Endothelial cell (in vitro differentiated cells): Measurements from ENCODE around the gene TIGD1. TPM values are rescaled to one million over a fixed set of nuclear protein-coding genes. Genes with fewer than 3 reads are reported as not detected.

Source experiments
- DNase-seq: peaks from one replicate; pipeline ENCODE4 v3.0.0; 2021; ENCODE audit warnings: low spot score
- H3K27ac Mint-ChIP-seq: one replicate; pipeline ENCODE4 v1.8.0; 2021; ENCODE audit warnings: mixed read lengths, inconsistent platforms; ENCODE audit not compliant: unreplicated experiment
- H3K27me3 Mint-ChIP-seq: one replicate; pipeline ENCODE4 v1.8.0; 2021; ENCODE audit warnings: mild to moderate bottlenecking, moderate library complexity, mixed read lengths, inconsistent platforms; ENCODE audit not compliant: unreplicated experiment
- H3K36me3 Mint-ChIP-seq: one replicate; pipeline ENCODE4 v1.8.0; 2021; ENCODE audit warnings: mild to moderate bottlenecking, low read depth, mixed read lengths, inconsistent platforms; ENCODE audit not compliant: unreplicated experiment
- H3K4me1 Mint-ChIP-seq: one replicate; pipeline ENCODE4 v1.8.0; 2021; ENCODE audit warnings: mild to moderate bottlenecking, mixed read lengths, inconsistent platforms; ENCODE audit not compliant: unreplicated experiment
- H3K4me3 Mint-ChIP-seq: one replicate; pipeline ENCODE4 v1.8.0; 2021; ENCODE audit warnings: mild to moderate bottlenecking, mixed read lengths, inconsistent platforms; ENCODE audit not compliant: unreplicated experiment
- H3K9me3 Mint-ChIP-seq: one replicate; pipeline ENCODE4 v1.8.0; 2021; ENCODE audit warnings: mixed read lengths, inconsistent platforms; ENCODE audit not compliant: unreplicated experiment
- CTCF ChIP-seq: fragments of 200-600 bp; sonication (generic); IDR thresholded peaks from one replicate; pipeline ENCODE4 v1.5.0; 2021; ENCODE audit warnings: antibody characterized with exemption; ENCODE audit not compliant: unreplicated experiment
- total RNA-seq: library from RNA; stranded (reverse); fragmentation: NEBNext Ultra II Directional; extraction: Animal tissue kit (Norgen Biotek cat#: 25700); gene quantifications from one replicate; pipeline ENCODE4 v1.2.1, GENCODE V29; 2021; ENCODE audit not compliant: unreplicated experiment

TIGD1 gene
- total RNA-seq, 1 donor from 2014 or later, result 3.7 TPM

DNA sequence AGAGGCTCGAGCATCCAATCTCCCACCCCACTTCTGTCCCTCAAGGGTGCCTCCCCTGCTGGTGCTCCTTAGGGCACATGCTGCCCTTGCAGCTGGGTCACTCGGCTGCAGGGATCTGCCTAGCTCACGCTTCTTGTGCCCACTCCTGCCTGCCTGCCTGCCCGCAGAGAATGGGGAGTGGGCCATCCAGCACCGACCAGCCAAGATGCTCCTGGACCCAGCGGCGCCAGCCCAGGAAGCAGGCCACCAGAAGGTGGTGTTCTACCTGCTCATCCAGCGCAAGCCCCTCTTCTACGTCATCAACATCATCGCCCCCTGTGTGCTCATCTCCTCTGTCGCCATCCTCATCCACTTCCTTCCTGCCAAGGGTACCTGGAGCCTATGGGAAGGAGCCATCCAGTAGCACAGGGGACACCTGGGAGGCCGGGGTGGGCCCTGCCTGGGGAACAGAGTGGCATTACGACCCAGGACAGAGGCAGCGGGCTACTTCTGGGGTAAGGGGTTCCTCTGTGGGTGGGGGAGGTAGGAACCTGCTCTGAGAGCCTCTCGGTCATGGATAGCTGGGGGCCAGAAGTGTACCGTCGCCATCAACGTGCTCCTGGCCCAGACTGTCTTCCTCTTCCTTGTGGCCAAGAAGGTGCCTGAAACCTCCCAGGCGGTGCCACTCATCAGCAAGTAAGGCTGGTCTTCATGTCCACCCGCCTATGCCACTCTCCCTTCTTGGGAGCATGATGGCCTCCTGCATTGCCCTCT lies 7.5 kb downstream of the TIGD1 start:
- H3K4me1 Mint-ChIP-seq, result peaks cover 5% of the 10 kb centered on the region
- H3K9me3 Mint-ChIP-seq, result no peaks in the 10 kb centered on the region
- DNase-seq, result no peak
- H3K4me3 Mint-ChIP-seq, result no peak overlapping the region
- peaks cover 16% of the 10 kb centered on the region for H3K36me3 Mint-ChIP-seq
- H3K27ac Mint-ChIP-seq, result no peak overlapping the region
- H3K27me3 Mint-ChIP-seq, result peaks cover 6% of the 10 kb centered on the region
- TF ChIP-seq CTCF, result no peak

DNA sequence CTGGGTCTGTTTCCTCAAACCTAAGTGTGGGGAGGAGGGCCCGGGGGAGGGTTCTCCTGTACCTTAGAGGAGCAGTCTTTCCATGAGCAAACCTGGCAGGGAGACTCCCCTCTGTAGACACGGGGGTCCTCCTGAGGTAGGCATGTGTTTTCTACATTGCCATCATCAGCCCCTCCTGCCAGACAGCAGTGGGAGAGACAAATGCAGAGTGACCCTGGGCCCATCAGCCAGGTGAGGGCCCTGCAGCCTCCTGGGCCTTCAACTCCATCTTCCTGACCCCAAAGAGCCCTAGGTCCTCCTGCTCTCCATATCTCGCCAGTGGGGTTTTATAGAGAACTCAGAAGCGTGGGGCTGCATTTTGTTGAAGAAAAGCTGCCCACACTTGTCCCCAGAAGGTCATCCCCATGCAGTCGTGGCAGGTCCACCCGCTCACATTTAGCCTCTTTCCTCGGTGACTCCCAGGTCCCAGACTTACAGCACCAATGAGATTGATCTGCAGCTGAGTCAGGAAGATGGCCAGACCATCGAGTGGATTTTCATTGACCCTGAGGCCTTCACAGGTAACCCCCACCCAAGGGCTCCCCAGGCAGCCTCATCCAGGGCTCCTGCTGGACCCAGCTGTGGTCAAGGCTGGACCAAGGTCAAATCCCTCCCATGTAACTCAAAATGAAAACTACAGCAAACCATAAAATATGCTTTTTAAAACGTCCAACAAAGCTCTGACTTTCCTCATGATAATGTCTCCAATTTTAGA lies 8.2 kb downstream of the TIGD1 start:
- peaks cover 12% of the 10 kb centered on the region for H3K36me3 Mint-ChIP-seq
- TF ChIP-seq CTCF, result no peak
- no peak for DNase-seq
- peaks cover 5% of the 10 kb centered on the region for H3K4me1 Mint-ChIP-seq
- H3K27me3 Mint-ChIP-seq, result peaks cover 6% of the 10 kb centered on the region
- no peak overlapping the region for H3K4me3 Mint-ChIP-seq
- no peak overlapping the region for H3K27ac Mint-ChIP-seq
- H3K9me3 Mint-ChIP-seq, result no peaks in the 10 kb centered on the region

GRCh38 chr2:232541195-232541960 lies 9.0 kb downstream of the TIGD1 start:
- Mint-ChIP-seq H3K4me1 (peaks cover 5% of the 10 kb centered on the region), H3K36me3 (peaks cover 12% of the 10 kb centered on the region), H3K27me3 (peaks cover 5% of the 10 kb centered on the region), H3K4me3 (no peak overlapping the region), H3K9me3 (peaks cover under 1% of the 10 kb centered on the region), H3K27ac (no peak overlapping the region)
- DNase-seq, result no peak
- TF ChIP-seq CTCF, result no peak

DNA sequence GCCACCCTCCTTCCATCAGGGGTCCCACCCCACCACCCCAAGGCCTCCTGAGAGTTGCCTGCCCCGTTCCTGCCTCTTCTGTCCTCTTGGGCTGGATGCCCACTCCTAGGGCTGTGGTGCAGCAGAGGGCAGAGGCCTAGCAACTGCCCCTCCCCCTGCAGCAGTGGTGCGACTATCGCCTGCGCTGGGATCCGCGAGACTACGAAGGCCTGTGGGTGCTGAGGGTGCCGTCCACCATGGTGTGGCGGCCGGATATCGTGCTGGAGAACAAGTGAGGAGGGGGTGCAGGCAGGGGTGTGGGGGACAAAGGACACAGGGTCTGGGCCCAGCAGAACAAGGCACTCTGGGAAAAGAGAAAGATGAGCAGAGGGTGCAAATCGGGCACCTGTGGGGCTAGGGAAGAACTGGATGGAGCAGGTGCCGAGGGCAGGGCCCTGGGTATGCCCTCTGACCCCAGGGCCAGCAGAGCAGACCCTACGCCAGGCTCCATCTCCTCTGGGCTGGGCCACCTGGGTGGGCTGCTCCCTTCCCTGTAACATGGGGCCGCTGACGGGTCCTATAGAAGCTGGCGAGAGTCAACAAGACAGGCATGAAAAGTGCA lies 9.8 kb downstream of the TIGD1 start:
- H3K27me3 Mint-ChIP-seq, result peaks cover 7% of the 10 kb centered on the region
- H3K9me3 Mint-ChIP-seq, result peaks cover 3% of the 10 kb centered on the region
- H3K36me3 Mint-ChIP-seq, result peaks cover 8% of the 10 kb centered on the region
- no peak for DNase-seq
- no peak overlapping the region for H3K27ac Mint-ChIP-seq
- peaks cover 5% of the 10 kb centered on the region for H3K4me1 Mint-ChIP-seq
- no peak overlapping the region for H3K4me3 Mint-ChIP-seq
- TF ChIP-seq CTCF, result no peak
